Epithelial cell of esophagus (primary cell): ENCODE data around the gene NAT16.

Source experiments
- DNase-seq: peaks from one replicate; pipeline ENCODE4 v3.0.0; 2010; ENCODE audit warnings: low read depth
- H3K4me3 ChIP-seq: 2 replicates; pipeline ENCODE4 v1.5.1; 2011; ENCODE audit warnings: mild to moderate bottlenecking, low read length, control low read depth
- CTCF ChIP-seq: IDR thresholded peaks from 2 replicates; pipeline ENCODE4 v1.5.1; 2011; ENCODE audit warnings: low read depth, mild to moderate bottlenecking, low read length, control low read depth, inconsistent platforms; ENCODE audit not compliant: insufficient read depth; ENCODE audit errors: missing control alignments

The NAT16 gene

GRCh38 chr7:101218236-101219125, 38.4 kb upstream of the NAT16 start:
- DNase-seq = no peak
- no peak for TF ChIP-seq CTCF
- H3K4me3 ChIP-seq = peak overlapping the region; percentile 87

- no peak for TF ChIP-seq CTCF
- DNase-seq = peak; percentile 97
Measured at GRCh38 chr7:101217388-101218235, 37.5 kb upstream of the NAT16 start, which contains the start of the genes PLOD3 and ZNHIT1. Gene PLOD3, minus strand, starts transcription at chr7:101217581. Its CDS starts 307 bp downstream, at chr7:101217274. Gene ZNHIT1, plus strand, starts transcription at chr7:101218165. Its CDS starts 31 bp downstream, at chr7:101218196.

GRCh38 chr7:101216860-101217387, 36.8 kb upstream of the NAT16 start:
- TF ChIP-seq CTCF = no peak
- DNase-seq = no peak
- H3K4me3 ChIP-seq = peak overlapping the region; percentile 87

More at GRCh38 chr7:101217388-101218235, 37.5 kb upstream of the NAT16 start, which contains the start of the genes PLOD3 and ZNHIT1:
- peak within 1 kb of the TSS; percentile 87 for H3K4me3 ChIP-seq

GRCh38 chr7:101216001-101216859, 36.1 kb upstream of the NAT16 start:
- no peak for DNase-seq
- H3K4me3 ChIP-seq = peak overlapping the region; percentile 87
- no peak for TF ChIP-seq CTCF

GRCh38 chr7:101212014-101212413, 31.9 kb upstream of the NAT16 start:
- no peak for TF ChIP-seq CTCF
- no peak for DNase-seq
- H3K4me3 ChIP-seq = no peak overlapping the region

GRCh38 chr7:101211501-101211900, 31.4 kb upstream of the NAT16 start:
- DNase-seq = no peak
- no peak overlapping the region for H3K4me3 ChIP-seq
- TF ChIP-seq CTCF = no peak
